G401.6 (cell line): ENCODE results near the gene SMO.
A peak's percentile ranks its signal among the peaks of the same experiment; 100 is the strongest.

ENCODE experiments used
- FAIRE-seq: peaks from 2 replicates; lab custom pipeline; 2012; peaks lifted over from hg19 to GRCh38; lab: Jason Lieb, UNC

Gene SMO

DNA sequence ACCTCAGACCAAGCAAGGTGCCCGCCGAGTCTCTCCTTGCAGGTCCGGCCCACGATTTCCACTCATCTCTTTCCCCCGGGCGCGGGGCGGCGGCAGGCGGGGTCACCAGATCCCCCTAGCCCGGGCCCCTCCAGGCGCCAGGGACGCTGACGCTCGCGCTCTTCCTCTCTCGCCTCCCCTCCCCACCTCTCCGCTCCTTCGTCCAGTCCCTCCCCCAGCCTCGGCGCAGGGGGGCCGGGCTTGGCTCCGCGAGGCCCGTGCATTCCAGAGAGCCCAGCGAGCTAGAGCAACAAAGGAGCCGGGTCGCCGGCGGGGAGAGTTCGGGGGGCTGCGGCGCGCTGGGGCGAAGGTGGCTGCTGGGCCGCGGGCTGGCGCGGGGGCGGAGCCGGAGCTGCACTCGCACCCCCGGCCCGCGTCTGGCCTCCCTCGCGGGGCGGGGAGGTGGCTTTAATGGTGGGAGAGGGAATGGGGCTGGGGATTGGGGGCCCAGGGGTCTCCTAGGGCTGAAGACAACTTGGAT lies at the start of gene SMO:
TSS of gene SMO (plus strand) at position 262 of the 520 bp plus-strand sequence. CDS start 519 bp downstream, outside the sequence.
- FAIRE-seq = no peak

DNA sequence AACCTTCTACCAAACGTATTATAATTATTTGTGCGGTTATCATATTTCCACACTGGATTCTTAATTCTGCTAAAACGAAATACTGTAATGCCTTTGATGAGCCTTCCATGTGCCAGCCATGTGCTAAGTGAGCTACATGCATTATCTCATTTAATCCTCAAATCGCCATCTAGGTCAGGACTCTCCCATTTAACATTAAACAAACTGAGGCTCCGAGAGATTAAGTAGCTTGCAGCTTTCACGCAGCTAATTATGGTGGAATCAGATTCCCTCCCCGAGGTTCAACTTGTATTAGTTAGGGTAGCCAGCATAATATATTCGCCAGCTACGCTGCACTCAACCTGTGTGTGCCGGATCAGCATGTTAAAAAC lies 44.7 kb upstream of the SMO start:
- FAIRE-seq = no peak

DNA sequence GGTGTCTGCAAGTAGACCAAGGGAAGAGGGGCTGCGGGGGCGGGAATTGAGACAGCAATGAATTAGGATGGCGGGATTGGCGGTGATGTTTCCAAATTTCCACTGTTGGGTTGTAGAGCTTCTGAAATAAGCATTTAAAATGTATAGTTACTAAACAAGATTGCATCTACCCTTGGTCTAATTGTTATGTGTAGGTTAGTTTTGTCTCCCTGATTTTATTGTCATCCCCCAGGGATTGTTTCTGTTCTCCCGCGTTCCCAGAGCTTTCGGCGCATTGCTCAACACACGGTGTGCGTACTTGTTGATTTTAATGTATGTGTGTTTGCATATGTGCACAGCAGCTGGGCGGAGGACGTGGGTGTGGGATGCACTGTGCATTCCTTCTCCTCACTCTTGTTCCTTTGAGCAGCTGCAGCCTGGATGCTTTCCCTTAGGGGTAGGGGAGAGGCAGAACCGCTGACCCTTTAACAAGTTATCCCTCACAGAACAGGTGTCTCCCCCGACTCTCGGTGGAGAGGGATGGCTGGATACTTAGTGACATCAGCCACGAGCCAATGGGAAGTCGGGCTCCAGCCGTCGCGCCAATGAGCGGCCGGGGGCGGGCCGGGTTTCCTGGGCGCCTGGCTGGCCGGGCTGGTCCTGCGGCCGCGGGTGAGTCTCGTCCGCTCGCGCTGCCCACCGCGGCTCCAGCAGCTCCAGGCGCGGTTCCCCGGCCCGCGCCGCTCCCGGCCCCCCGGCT lies 44.2 kb upstream of the SMO start, which contains the start of gene TSPAN33:
TSS of gene TSPAN33 (plus strand) at position 613 of the 739 bp plus-strand sequence. CDS start 274 bp downstream, outside the sequence.
- FAIRE-seq = no peak

DNA sequence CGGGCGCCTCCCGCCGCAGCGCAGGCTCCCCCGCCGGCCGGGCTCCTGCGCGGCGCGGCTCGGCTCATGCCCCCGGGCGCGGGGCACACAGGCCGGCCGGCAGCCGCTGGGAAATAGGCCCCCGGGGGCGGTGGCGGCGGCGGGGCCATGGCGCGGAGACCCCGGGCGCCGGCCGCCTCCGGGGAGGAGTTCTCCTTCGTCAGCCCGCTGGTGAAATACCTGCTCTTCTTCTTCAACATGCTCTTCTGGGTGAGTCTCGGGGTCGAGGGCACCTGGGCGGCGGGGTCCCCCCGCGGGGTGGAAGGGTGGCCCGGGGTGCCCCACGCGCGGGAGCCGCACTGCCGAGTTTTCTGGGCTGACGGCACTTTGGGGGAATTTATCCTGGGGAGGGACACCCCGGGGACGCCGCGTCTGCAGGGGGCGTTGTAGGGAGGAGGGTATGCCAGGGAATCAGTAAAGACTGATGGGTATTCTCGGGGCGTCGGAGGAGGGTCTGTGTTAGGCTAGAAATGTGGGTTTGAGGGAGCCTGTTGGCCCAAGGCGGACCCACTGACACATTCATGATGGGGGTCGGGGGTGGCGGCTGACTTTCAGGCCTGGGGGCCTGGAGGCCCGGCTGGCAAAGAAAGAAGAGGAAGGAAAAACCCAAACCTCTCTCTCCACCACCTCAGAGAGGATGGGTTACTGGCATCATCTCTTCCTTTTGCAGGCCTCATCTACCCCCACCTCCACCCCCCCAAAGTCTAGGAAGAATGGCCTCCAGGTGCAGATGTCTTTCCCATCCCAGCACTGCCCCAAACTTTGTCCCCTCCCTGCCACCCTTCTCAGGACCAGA lies 43.4 kb upstream of the SMO start:
- no peak for FAIRE-seq

DNA sequence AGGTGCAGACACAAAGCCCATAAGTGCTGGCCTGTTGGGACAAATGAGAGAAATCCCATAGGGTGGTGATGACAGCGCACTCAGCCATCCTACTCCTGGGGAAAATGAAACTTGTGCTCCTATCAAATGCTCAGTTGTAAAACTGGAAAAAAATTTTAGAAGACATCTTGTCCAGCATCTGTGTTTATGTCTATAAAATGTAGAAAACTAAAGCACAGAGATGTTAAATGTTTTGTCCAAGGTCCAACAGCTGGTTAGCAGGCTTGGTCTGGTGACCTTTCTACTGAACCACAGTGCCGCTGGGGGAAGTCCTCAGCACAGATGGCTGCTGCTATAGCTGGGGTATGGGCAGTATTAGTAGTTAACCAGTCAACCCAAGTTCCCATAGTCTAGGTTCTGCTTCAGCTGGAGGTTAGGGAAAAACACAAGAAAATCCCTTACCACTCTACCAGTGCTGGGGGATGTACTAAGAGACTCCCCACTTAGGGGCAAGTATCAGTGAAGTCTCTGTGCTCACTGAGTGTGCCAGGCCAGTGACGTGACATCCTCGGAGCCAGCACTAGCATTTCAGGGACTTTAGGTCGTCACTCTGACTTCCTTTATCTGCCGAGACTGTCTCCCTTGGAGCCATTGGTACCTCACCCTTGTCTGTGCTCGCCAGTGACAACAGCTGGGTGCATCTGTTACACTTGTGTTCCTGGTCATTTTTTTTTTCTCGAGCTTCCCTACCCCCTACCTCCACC lies 42.0 kb upstream of the SMO start:
- FAIRE-seq = no peak

DNA sequence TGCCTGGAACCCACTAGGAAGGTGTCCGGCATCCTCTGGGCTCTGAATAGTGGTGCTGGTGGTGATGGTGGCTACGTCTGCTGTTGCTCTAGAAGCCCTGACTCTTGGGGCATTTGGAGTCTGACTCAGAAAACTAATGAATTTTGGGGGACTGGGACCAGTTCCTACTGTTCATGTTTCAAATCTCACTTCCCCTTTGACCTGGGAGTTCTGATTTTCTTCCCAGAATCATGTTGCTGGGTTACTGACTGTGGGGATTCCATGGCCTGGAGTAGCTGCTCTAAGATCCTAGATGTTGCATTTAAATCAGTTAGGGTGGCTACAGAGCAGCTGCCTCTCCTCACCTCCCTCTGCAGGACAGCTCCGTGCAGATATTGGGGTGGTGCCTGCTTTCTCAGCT lies 40.7 kb upstream of the SMO start:
- FAIRE-seq = no peak

DNA sequence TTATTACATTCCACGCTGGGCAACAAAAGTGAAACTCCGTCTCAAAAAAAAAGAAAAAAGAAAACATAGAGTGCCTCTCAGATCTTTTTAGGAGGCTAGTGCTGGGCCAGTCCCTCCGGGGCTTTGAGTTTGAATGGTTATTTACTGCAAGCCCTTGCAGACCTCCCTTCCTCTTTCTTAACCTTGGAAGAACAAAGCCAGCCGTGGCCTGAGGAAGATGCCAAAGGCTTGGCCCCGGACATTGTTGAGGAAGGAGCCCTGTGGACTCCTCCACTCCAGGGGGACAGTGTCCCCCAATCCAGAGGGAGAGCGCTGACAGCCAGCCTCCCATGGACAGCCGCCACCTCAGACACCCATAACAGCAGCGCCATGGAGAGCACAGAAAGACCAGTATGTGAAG lies 38.9 kb upstream of the SMO start:
- FAIRE-seq = no peak

DNA sequence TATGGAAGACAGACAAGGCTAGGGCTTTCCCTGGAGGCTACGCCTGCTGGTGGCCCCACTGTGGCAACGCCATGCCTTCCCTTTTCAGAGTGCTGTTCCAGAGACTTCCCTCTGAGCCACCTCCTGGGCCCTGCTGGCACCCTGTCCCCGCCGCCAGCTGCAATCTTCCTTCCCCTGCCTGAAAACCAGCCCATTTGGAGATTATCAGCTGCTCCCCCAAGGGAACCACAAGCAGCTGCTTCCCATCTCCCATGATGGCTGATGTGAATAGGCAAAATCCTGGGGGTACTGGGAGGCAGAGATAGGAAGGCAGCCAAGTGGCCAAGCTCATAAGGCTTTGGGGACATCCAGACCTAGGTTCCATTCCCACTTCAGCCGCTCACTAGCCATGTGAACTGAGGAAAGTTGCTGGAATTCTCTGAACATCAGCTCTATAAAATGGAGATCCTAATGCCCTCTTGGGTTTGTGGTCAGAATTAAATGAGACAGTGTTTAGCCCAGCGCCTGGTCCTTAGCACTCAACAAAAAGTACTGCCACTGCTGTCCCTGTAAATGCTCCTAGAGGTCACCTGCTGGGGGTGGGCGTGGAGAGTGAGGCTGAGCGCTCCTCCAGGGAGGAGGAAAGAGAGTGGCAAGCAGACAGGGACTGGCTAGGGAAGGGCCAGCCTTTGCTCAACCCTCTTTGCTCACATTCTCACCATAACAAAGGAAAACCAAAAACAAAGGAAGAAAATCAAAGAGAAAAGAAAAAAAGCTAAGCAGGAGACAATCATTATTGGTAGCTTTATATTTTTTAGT lies 38.0 kb upstream of the SMO start:
- FAIRE-seq = no peak

DNA sequence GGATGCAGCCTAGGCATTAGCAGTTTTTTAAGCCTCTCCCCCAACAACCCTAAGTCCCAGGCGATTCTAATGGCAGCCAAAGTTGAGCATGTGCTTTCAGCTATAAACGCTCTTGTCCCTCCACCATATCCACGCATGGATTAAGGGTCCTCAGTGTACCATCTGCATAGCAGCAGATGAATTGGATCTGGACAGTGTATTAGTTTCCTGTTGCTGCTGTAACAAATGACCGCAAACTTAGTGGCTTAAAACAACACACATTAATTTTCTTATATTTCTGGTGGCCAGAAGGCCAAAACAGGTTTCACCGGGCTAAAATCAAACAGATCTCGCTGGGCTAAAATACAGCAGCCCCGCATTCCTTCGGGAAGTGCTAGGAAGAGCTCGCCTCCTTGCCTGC lies 30.8 kb upstream of the SMO start:
- FAIRE-seq = no peak

DNA sequence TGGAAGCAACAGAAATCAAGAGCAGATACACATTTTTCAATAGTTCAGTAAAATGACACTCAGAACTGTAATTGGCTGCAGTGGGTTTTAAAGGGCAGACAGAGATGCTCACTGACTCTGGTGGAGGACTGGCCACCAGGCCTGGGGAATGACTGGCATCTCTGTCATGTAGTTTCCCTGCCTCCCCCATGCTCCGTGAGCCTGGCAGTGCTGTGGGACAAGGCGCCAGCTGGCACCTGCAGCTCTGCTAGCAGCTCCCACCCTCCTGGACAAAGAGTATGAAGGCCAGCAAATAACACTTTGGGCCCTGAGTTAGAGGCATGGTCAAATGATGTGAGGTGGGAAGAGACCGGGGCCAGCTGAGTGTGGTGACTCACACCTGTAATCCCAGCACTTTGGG lies 28.9 kb upstream of the SMO start:
- FAIRE-seq = no peak

DNA sequence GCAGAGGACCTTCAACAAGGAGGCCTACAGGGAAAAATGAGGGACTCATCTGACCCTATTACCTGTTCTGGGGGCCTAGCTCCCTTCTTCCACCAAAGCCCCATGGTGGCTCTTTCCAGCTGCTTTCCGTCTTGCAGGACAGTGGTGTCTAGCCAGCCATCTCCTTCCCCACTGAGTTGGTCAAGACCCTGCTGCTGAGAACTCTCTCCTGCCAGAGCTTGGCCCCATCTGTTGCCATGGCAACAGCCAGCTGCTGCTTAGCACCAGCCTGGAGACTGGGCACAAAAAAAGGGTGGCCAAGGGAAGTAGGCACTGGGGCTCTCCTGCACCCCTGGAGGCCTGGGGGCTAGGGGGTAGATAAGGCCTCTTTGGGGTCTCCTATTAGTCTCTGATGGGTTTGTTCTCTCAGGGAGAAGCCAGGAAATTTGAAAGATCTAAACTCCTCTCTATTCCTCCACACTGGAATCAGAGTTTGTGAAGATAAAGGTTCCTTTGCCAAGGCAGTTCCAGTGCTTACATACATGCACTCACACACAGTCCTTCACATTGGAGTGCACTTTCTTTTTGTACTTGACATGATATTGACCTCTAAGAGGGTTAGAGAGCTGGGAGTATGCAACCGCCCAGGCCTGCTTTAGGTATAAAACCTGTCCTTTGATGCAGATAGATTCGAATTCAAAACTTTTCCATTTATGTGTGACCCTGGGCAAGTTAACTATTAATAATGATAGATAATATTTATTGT lies 28.1 kb upstream of the SMO start:
- FAIRE-seq = no peak

DNA sequence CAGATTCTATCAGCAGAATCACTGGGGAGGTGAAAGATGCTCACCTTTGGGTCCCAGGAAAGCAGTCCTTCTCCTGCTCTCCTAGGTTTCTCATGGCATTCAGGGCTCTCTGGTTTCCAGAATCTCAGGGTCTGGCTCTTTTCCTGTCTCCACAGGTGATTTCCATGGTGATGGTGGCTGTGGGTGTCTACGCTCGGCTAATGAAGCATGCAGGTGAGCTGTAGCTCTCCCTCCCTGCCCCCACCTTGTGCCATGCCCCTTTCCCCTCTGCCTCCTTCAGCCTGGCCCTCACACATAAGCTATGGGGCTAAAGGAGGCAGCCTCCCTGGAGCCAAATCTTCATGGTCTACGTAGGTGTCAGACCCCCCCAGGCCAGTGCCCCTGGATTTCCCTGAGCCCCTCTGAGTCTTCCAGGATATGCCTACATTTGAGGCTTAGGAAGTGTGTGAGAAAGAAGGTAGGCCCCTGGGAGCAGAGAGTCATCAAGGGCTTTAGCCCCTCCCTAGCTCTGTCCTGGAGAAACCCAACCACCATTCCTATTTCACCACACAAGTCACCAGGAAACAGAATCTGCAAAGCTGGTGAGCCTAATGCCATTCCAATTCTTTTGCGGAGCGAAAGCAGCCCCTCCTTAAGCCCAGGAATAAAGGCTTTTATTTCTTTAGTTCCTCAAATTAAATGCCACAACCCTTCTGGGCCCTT lies 26.8 kb upstream of the SMO start:
- no peak for FAIRE-seq

DNA sequence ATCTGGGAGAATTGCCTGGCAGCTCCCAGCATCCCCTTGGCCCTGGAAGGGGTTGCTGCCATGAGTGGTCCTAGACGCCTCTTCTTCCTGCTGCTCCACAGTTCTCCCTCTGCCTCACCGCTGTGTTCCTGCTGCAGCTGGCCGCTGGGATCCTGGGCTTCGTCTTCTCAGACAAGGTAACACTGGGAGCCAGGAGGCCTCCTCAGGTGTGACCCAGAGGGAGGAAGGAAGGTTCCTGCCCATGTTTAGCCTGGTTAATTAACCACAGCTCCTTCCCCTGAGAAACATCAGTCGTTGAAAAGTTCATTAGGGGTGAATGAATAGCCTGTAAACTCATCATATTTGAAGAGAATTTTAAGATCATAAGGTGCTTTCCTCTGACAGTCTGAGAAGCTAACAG lies 25.7 kb upstream of the SMO start:
- FAIRE-seq = no peak

DNA sequence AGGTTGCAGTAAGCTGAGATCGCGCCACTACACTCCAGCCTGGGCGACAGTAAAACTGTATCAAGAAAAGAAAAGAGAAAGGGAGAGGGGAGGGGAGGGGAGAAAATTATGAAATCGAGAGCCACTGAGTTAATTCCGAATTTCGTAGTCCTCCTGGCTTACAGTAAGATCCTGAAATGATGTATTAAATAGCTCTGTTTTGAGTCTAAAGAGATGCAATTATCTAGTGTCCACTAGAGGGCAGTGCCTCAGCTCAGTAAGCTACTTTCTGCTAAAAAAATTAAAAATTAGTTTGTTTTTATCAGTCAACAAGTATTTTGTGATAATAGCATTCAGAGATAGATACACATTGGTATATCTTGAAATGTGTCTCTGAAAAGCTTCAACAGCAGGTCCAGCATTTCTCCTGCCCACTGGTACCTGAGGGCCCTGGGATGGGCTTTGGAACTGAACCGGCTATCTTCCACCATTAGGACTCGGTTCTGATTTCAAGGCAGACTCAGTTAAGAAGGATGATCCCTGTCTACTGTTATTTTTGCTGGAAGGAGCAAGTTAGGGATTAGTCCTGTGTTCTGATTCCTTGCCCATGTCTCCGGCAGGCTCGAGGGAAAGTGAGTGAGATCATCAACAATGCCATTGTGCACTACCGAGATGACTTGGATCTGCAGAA lies 24.4 kb upstream of the SMO start:
- peak; percentile 85 for FAIRE-seq

DNA sequence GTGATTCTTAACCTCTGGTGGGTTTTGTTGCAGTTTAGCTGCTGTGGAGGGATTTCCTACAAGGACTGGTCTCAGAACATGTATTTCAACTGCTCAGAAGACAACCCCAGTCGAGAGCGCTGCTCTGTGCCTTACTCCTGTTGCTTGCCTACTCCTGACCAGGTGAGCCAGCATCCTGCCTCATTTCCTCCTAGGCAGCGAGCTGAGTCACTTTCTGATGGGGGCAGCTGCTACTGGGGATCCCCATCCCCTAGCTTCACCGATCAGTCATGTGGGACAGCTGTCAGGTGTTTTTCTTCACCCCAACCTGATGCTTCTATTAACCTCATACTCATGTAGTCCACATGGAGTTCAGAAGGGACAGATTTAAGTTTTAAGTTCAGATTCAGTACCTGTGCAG lies 21.7 kb upstream of the SMO start:
- FAIRE-seq = no peak

DNA sequence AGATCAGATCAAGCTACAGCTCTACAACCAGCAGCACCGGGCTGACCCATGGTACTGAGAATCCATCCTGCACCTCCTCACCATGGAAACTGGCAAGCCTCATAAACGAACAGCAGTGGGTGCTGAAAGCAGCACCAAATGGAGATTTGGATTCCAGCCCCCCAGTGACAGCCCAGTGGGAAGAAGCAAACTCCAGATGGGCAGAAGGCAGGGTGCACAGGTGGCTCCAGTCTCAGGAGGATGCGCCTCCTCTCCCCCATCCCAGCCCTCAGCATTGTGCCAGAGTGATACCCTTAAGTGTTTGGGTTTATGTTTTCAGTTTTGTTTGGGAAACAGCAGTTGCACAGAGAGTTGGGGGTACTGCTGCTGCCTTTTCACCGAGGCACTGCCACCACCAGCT lies 20.6 kb upstream of the SMO start:
- no peak for FAIRE-seq

DNA sequence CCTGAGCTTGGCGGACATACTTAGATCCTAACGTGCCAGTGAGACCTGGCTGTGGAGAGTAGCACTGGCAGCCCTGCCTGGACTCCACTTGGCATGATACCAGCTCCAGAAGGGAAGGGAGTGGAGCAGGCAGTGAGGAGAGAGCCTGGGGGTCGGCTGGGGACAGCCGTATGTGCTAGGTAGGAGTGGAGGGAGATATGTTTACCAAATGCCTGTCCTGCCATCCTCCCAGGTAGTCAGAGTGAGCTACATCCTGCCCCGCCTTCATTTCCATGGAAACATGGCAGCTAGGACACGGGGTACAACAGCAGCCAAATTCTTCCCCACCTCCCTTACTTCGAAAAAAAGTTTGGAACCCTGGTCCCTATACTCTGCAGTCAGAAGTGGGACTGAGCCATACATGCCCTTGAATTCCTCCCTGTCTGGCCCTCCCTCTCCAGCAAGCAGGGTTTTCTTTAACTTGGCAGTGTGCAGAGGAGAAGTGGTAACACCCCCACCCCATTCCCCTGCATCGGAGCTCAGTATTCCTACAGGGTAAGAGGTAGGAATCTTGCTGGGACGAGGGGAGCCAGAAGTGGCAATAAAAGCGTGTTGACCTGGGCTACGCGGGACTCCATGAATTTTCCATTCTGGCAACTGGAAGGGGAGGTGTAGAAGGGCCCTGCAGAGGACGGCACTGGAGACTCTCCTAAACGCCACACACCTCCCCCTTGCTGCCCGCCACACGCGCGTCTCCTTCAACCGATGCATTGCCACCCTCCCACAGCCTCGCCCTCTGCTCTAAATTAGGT lies 20.0 kb upstream of the SMO start:
- FAIRE-seq = no peak

DNA sequence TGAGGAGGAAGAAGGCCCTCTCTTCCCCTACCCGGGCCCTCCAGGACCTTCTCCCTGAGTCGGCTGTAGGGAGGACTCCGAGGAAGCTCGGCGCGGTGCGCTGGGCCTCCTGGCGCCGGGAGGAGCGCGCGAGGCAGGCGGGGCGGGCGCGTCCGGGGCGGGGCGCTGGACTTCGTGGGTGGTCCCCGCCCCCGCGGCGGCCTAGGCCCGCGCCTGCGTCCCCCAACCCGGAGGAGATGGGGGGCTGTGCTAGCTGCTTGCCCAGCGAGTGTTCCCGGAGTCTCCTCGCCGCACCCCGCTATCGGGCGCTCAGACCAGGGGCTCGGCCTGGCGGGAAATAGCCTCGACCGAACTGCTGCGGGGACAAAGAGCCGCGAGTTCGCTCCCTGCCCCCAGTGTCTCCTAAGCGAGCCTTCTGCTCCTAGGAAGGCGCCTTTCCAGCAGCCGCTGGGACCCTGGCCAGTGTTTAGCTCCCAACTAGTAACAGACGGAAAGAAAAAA lies 19.2 kb upstream of the SMO start:
- FAIRE-seq = no peak
